ENCODE measurements around the gene SLMAP.
"Not testable (repeated sequence)": the region's sequence is repeated elsewhere in the genome, so short reads cannot be mapped to it uniquely, and the experiment has no call there.

The SLMAP gene

DNA sequence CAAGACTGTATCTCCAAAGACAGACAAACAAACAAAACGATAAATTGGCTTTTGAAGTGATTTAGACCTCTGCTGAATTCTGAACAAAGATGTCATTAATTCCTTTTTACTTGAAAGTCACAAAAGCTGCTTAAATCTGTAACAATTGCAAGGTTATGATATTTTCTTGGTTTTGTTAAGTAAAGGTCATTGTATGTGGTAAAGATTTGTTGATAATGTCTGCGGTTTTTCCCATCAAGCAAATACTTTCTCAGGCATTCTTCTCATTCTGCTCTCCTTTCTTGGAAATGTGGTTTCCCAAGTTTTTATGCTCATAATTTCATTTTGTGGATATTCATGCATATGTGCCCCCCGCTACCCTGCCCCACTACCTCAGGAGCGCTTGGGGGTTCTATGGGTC is 116.5 kb downstream of the SLMAP start:
- no peak for TF ChIP-seq CTCF (IDR thresholded peaks at IDR 0.05; ENCODE audit: control insufficient read depth, extremely low read depth, insufficient read depth)
- DNase-seq (ENCODE audit: low read depth): no peak
- no peak overlapping the region for H3K4me3 ChIP-seq (ENCODE audit: low read depth, low read length)

GRCh38 chr3:57876632-57877031 is 120.5 kb downstream of the SLMAP start:
- DNase-seq (ENCODE audit: low read depth): no peak
- no peak overlapping the region for H3K4me3 ChIP-seq (ENCODE audit: low read depth, low read length)
- TF ChIP-seq CTCF (IDR thresholded peaks at IDR 0.05; ENCODE audit: control insufficient read depth, extremely low read depth, insufficient read depth): no peak

GRCh38 chr3:57877116-57877515 is 121.0 kb downstream of the SLMAP start:
- no peak for TF ChIP-seq CTCF (IDR thresholded peaks at IDR 0.05; ENCODE audit: control insufficient read depth, extremely low read depth, insufficient read depth)
- DNase-seq (ENCODE audit: low read depth): no peak
- H3K4me3 ChIP-seq (ENCODE audit: low read depth, low read length): no peak overlapping the region

GRCh38 chr3:57884436-57884835 is 128.3 kb downstream of the SLMAP start:
- DNase-seq (ENCODE audit: low read depth): not testable (repeated sequence)

DNA sequence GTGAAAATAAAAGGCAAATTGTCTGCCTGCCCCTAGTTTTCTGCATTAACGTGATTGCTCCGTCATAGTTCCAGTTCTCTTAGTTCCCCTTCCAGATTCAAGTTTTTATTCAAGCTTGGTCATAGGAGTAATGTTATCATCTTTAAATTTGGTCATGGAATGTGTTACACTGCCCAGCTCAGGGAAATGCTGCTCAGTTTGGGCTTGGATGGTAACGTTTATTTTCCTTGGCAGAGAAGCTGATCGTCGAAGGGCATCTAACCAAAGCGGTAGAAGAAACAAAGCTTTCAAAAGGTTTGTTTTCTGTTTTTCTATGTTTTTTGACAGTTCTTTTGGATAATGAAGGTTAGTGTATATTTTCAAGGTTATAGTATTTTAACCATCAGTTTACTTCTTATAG is 133.7 kb downstream of the SLMAP start:
- TF ChIP-seq CTCF (IDR thresholded peaks at IDR 0.05; ENCODE audit: control insufficient read depth, extremely low read depth, insufficient read depth): no peak
- H3K4me3 ChIP-seq (ENCODE audit: low read depth, low read length): no peak overlapping the region
- no peak for DNase-seq (ENCODE audit: low read depth)

More at GRCh38 chr3:57884436-57884835, 128.3 kb downstream of the SLMAP start:
- H3K4me3 ChIP-seq (ENCODE audit: low read depth, low read length): not testable (repeated sequence)

- no peak for TF ChIP-seq CTCF (IDR thresholded peaks at IDR 0.05; ENCODE audit: control insufficient read depth, extremely low read depth, insufficient read depth)
- no peak for DNase-seq (ENCODE audit: low read depth)
- no peak overlapping the region for H3K4me3 ChIP-seq (ENCODE audit: low read depth, low read length)
These were observed 134.8 kb downstream of the SLMAP start for GRCh38 chr3:57890874-57891273.

DNA sequence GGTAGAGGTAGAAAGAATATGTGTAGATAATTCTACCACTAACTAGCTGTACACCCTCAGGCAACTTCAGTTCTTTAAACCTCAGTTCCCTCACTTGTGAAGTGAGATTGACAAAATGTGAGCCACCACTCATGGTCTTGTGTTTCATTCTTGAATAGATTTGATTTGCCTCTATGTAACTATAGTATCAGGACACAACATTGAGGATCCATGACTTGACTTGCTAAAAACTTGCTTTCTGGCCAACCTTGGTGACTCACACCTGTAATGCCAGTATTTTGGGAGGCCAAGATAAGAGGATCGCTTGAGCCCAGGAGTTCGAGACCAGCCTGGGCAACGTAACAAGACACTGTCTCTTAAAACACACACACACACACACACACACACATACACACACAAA is 136.3 kb downstream of the SLMAP start:
- TF ChIP-seq CTCF (IDR thresholded peaks at IDR 0.05; ENCODE audit: control insufficient read depth, extremely low read depth, insufficient read depth): no peak
- DNase-seq (ENCODE audit: low read depth): no peak
- no peak overlapping the region for H3K4me3 ChIP-seq (ENCODE audit: low read depth, low read length)

All from LNCaP clone FGC (cell line).